ENCODE results near the gene DNAH14.
"Not testable (repeated sequence)": the region's sequence is repeated elsewhere in the genome, so short reads cannot be mapped to it uniquely, and the experiment has no call there.

Gene DNAH14

DNA sequence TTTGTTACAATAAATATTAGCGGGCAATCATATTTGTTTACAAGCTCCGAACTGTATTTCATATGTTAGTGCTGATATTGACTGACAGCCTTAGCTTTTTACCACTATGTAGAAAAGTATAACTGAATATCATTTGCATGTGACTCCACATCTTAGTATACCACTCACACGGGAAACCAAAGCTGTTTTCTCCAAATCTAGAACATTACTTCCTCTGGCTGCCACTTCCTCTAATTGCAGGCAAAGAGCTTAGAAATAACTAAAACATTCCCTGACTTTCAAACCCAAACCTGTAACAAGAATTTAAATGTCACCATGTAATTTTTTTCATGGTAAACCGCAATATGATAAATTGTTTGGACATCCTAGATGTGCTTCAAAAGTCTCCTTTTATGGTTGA is 323.7 kb downstream of the DNAH14 start:
- DNase-seq (ENCODE audit: low spot score): no peak

DNA sequence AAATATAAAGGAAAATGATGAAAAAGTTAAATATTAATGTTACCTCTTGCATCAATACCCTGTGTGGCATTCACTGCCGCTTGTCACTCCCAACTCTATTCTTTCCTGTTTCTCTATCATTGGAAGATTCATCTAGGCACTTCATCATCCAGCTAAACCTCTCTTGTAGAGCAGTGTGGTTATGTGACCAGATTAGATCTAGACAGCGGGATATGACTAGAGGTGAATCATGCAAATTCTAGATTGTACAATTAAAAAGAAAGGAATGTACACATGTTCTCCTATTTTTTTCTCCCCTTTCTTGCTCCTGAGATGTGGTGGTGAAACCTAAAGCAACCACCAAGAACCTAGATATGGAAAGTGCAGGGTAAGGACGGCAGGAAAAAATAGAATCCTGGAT is 324.3 kb downstream of the DNAH14 start:
- DNase-seq (ENCODE audit: low spot score): no peak

DNA sequence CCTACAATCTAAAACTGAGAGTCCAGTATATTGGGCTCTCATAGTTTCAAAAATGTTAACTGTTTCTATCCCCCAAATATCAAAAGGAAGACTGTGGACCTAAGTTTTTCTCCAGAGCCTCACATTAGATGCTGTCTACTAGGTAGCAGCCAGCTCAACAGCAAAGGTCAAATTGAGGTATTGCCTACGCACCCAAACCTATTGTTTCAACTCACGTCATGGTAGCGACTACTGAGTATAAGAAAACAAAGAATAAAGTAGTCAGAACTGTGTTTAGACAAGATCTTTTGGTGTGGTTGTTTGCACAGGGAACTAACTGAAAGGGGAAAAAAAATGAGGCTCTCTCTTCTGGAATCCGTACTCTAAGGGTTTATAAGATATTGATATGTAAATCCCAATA is 325.2 kb downstream of the DNAH14 start:
- no peak for DNase-seq (ENCODE audit: low spot score)

DNA sequence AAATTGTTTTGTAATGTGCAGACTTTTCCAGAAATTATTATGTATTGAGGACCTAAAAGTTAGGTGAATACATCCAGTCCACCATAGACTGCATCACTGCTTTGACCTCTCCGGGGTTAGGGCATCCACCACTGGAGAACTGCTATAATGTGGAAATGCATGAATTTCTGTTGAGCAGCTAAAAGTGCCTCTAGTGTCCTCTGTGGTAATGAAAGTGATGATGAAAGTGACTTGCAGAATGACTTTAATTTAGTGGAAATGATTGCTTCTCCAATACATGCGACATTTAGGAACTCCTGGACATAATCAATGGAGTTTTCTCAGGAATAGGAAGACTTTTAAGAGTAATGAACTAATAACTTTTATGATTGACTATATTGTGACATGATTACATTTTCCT is 327.6 kb downstream of the DNAH14 start:
- no peak for DNase-seq (ENCODE audit: low spot score)

DNA sequence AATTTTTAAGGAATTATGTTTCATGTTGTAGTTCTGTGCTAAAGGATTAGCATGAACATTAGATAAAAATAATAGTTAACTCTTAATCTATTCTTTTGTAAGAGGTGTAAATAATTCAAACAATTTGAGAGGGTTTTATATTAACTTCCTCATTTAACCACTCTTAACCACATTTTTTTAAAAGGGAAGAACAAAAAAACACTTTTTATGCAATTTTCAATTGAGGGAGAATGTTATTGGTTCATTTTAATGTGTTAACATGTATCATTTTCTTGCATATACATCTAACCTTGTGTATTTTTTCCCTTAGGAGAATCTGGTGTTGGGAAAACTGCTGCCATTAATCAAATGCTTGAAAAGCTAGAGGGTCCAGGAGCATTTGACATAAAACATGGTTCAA is 329.3 kb downstream of the DNAH14 start:
- no peak for DNase-seq (ENCODE audit: low spot score)

DNA sequence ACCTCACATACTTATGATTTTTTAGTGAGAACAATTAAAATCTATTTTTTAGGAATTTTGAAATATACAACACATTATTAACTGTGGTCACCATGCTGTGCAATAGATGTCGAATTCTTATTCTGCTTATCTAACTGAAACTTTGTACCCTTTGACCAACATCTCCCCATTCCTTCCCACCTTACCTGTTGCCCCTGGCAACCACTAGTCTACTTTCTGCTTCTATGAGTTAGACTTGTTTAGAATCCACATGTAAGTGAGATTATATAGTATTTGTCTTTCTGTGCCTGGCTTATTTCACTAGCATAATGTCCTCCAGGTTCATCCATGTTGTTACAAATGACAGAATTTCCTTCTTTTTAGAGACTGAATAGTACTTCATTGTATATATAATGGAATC is 330.1 kb downstream of the DNAH14 start:
- no peak for DNase-seq (ENCODE audit: low spot score)

DNA sequence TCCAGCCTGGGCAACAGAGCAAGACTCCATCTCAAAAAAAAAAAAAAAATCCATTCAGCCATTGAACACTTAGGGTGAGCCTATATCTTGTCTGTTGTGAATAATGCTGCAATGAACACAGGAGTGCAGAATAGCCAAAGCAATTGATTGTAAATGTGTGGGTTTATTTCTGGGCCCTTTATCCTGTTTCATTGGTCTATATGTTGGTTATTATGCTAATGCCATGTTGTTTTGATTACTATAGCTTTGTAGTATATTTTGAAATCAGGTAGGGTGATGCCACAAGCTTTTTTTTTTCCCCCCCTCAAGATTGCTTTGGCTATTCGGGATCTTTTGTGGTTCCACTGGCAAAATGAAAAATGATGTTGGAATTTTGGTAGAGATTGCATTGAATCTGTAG is 330.8 kb downstream of the DNAH14 start:
- no peak for DNase-seq (ENCODE audit: low spot score)

DNA sequence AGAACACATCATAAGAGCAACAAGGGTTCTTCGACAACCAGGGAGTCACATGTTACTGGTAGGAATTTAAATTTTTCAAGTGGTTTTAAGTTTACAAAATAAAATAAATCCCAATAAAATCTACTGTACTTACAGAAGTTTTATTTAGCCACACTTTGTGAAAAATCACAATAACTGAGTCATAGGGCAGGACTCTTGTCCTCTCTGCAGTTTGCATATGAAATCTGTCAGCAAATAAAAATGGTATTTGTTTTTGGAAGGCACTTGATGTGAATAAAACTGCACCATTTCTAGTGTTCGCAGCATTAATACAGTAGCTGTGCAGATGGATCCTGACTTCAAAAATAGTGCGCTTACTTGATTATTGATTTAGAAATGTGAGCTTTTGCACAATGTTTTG is 348.0 kb downstream of the DNAH14 start:
- no peak for DNase-seq (ENCODE audit: low spot score)

DNA sequence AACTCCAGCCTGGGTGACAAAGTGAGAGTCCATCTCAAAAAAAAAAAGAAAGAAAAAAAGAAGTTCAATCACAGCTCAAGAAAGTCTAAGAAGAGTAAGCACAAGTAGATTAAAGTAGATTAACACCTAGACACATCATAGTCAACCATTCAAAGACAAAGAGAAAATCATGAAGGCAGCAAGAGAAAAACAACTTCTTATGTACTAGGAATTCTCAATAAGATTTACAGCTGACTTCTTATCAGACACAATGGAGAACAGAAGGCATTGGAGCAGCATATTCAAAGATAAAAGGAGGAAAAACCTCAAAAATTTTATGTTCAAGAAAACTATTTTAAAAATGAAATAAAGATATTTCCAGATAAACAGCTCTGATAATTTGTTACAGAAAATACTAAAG is 351.1 kb downstream of the DNAH14 start:
- no peak for DNase-seq (ENCODE audit: low spot score)

DNA sequence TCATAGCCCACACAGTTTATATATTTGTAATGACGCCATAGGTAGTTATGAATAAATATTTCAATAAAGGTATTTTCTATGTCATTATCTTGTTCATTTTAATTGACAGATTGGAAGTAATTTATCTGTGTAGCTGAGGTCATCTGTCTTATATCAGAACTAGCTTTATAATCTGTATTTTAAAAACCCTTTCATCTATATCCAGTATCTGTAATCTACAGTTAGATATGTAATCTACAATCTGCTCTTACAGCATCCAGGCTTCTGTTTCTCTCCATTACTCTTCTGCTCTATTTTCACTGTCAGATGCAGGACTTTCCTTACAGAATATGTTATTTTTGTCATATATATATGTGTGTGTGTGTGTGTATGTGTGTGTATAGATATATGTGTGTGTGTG is 360.8 kb downstream of the DNAH14 start:
- DNase-seq (ENCODE audit: low spot score): no peak

DNA sequence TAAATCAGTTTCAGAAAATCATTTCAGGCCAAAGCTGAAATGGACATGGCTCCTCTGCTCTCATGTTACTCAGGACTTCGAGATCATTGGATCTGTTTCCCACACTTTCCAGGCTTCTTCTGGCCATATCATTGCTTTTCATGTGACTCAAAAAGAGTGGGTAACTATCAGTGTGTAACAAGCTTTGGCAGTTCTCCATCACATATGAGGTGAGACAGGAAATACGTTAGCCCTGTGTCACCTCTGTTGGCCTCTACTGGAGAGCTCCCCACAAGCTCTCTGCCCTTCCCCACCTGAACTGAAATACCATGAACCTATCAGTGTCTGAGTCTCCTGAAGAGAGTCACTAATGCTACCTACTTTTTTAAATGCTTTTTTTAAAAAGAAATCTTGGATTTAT is 370.1 kb downstream of the DNAH14 start:
- no peak for DNase-seq (ENCODE audit: low spot score)

DNA sequence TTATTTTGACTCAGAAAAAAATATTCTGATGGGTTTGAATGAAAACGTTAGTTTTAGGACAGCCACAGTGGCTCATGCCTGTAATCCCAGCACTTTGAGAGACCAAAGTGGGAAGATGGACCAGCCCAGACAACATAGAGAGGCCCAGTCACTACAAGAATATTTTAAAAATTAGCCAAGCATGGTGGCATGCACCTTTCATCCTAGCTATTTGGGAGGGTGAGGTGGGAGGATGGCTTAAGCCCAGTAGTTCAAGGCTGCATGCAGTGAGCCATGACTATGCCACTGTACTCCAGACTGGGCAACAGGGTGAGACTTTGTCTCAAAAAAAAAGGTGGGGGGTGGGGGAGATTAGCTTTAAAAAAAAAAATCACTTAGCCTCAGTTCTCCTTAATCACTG is 370.9 kb downstream of the DNAH14 start:
- DNase-seq (ENCODE audit: low spot score): no peak

DNA sequence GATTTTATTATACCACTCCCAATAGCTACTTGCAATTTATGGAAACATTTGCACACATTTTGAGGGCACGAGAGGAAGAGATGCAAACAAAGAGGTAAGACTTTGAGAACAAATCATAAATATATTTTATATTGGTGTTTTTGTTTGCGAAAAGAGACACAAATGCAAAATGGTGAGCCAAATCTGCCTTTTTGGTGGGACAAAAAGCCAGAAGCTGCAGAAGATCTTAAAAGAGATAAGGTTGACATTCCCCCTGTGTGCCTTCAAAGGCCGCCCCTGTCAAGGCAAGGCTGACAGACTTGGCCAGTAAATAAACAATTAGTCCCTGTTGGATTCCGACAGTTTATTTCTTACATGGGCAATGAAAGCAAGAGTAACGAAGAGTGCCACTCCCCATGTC is 375.5 kb downstream of the DNAH14 start:
- DNase-seq (ENCODE audit: low spot score): no peak

DNA sequence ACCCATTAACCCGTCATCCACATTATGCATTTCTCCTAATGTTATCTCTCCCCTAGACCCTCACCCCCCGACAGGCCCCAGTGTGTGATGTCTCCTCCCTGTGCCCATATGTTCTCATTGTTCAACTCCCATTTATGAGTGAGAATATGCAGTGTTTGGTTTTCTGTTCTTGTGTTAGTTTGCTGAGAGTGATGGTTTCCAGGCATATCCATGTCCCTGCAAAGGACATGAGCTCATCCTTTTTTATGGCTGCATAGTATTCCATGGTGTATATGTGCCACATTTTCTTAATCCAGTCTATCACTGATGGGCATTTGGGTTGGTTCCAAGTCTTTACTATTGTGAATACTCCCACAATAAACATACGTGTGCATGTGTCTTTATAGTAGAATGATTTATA is 381.1 kb downstream of the DNAH14 start:
- DNase-seq (ENCODE audit: low spot score): not testable (repeated sequence)

DNA sequence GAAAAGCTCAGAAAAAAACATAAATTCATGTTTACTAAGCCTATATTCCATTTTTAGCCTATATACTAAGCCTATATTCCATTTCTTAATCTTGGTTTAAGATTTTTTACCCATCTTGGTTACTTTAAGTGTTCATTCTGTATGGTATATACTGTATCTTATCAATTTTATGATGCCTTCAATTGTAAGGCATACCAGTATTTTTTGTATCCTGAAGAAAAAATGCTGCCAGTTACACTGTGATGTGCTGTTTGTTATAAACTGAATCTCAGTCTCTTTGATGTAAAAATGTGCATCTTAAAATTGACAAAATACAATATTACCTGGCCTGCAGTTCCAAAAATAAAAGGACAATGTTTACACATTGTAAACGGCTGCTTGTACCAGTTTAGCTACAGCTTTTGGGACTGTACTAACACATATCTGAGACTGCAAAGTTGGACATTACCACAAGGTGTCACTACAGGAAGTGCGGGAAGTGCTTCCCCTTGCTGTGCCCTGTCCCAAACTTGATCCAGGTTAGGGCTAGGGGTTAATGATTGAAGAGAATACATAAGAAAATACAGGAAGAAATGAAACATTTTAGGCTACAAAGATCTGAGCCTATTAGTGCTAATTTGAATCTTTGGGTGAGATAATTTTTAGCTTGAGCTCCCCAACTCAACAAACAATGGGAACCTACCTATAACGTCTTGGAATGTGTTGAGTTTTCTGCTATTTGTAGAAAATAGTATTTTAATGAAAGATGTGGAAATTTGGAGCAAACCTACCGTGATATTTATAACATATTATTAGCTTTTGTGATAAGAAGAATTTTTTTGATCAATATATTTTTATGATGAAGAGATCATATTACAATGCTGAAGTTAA is 389.5 kb downstream of the DNAH14 start:
- DNase-seq (ENCODE audit: low spot score): peak; percentile 25

DNA sequence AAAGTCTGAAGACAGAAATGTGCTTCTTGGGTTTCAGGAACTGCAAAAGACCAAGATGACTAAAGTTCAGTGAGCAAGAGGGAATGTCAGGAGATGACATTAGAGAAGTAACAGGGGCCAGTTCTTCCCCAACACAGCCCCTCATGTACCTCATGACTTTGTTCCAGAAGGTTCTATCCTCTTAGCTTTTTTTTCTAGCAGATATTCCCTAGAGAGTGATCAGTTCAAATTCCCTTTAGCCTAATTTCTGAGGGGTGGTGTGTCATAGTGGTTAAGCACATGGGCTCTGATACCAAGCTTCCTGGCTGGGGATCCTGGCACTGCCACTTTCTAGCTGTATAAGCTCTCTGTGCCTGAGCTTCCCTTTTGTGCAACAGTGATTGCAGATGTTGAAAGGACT is 390.4 kb downstream of the DNAH14 start:
- no peak for DNase-seq (ENCODE audit: low spot score)

DNA sequence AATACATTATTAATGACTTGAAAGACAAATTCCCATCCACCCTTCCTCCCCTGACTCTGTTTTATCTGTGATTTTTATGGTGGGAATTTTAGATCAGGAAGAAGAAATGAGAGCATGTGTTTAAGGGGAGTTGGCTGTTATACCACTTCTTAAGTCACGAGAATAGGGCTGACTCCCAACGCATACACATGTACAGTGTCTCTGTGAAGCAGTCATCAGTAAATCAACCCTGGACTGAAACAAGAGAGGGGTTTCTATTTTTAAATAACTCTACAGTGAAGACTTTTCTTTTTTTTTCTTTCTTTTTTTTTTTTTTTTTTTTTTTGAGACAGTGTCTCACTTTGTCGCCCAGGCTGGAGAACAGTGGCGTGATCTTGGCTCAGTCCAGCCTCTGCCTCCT is 392.3 kb downstream of the DNAH14 start:
- no peak for DNase-seq (ENCODE audit: low spot score)

DNA sequence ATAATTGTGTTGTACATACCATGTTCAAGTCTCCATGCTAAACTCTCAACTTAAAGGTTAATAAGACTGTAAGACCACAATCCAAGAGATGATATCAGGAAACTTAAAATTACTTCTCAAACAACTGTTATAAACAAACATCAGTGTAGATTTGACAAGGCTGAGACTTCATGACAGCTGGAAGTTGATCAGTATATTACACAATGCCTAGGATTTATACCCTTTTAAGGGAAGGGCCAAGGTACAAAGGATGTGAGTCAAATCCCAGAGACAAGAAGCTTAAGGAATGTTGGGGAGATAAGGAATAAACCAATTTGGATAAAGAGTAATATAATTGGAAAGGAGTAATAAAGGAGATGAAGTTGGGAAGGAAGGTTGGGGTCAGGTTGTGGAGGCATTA is 399.6 kb downstream of the DNAH14 start:
- DNase-seq (ENCODE audit: low spot score): no peak

DNA sequence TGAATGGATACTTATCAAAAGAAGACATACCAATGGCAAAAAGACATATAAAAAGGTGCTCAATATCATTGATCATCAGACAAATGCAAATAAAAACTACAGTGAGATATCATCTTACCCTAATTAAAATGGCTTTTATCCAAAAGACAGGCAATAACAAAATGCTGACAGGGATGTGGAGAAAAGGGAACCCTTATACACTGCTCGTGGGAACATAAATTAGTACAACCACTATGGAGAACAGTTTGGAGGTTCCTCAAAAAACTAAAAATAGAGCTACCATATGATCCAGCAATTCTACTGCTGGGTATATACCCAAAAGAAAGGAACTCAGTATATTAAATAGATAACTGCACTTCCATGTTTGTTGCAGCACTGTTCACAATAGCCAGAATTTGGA is 400.5 kb downstream of the DNAH14 start:
- DNase-seq (ENCODE audit: low spot score): not testable (repeated sequence)

DNA sequence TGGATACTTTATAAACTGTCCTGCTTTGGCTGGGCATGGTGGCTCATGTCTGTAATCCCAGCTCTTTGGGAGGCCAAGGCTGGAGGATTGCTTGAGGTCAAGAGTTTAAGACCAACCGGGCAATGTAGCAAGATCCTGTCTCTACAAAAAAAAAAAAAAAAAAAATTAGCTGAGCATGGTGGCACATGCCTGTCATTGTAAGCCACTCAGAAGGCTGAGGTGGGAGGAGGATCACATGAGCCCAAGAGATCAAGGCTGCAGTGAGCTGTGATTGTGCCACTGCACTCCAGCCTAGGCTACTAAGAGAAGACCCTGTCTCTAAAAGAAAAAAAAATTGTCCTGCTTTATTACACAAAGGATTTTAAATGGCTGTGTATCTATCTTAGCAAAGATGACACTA is 403.2 kb downstream of the DNAH14 start:
- no peak for DNase-seq (ENCODE audit: low spot score)

DNA sequence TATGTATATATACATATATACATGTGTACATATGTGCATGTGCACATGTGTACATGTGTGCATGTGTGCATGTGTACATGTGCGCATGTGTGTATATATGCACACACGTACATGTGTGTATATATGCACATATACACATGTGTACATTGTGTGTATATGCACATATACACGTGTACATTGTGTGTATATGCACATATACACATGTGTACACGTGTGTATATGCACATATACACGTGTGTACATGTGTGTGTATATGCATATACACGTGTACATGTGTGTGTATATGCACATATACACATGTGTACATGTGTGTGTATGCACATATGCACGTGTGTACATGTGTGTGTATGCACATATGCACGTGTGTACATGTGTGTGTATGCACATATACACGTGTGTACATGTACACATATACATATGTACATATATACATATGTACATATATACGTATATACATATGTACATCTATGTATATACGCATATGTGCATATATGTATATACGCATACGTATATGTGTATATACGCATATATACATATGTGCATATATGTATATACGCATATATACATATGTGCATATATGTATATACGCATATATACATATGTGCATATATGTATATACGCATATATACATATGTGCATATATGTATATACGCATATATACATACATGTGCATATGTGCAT is 405.8 kb downstream of the DNAH14 start:
- DNase-seq (ENCODE audit: low spot score): not testable (repeated sequence)

DNA sequence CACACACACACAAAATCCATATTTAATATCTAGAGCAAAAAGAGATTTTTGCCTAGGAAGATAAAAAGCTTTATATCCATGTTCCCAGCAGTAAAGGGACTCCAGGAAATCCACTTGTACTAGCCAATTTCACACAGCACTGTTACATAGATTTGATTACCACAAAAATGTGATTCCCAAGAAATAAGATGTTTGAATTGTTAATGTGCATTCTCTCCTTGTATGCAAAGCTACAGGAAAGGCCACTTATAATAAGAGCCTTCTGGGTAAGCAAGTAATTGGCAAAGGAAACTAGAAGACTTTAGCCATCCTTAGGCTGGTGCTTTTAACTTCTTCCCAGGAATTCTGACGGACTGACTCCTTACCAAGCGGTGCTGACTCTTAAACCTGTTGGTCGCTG is 409.1 kb downstream of the DNAH14 start:
- no peak for DNase-seq (ENCODE audit: low spot score)

DNA sequence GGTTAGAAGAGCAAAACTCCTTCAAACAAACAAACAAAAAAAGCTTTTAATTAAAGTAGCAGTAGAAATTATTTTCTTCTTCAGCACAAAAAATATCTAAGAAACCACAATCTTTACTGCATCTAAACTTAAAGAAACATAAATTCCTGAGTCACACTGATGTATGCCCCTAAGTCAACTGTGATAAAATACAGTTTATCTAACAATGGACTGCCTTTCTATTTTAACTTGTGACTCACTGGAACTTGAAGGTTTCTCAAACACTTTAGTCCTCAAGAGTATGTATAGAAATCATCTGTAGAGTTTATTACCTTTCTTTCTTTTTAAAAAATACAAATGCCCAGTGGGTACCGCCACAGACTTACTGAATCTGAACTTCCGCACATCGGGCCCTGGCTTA is 412.2 kb downstream of the DNAH14 start:
- DNase-seq (ENCODE audit: low spot score): no peak

Measured in SK-N-DZ (cell line).